HepG2 (cell line): Measurements from ENCODE around the gene ARHGAP45. TPM values are rescaled to one million over a fixed set of nuclear protein-coding genes. Genes with fewer than 3 reads are reported as not detected.
A peak's percentile ranks its signal among the peaks of the same experiment; 100 is the strongest.

Experiments used
- DRAP1 ChIP-seq: IDR thresholded peaks from 2 replicates; pipeline ENCODE4 v1.6.1; 2016; ENCODE audit warnings: missing genetic modification reagents, missing compliant biosample characterization
- EP300 ChIP-seq, 3 experiments: sonication (generic) in 1 of 3; formaldehyde crosslinking in 1 of 3; IDR thresholded peaks; 2 replicates each; pipeline versions ENCODE4 v1.5.1 to v1.6.1; 2011 to 2020; ENCODE audit warnings: low read depth in 2 of 3, low read length in 2 of 3, borderline replicate concordance in 1 of 3, improper control_type of control experiment in 1 of 3, mild to moderate bottlenecking in 1 of 3, missing genetic modification reagents in 1 of 3, moderate library complexity in 1 of 3
- FOXK1 ChIP-seq: sonication (generic); formaldehyde crosslinking; IDR thresholded peaks from 2 replicates; pipeline ENCODE4 v1.4.0; 2020; ENCODE audit warnings: low read depth, missing genetic modification reagents, borderline replicate concordance
- GFI1 ChIP-seq: sonication (generic); formaldehyde crosslinking; IDR thresholded peaks from 2 replicates; pipeline ENCODE4 v1.5.0; 2020; ENCODE audit warnings: missing genetic modification reagents, mild to moderate bottlenecking, borderline replicate concordance
- HDAC1 ChIP-seq: sonication (generic); formaldehyde crosslinking; IDR thresholded peaks from 2 replicates; pipeline ENCODE4 v1.5.1; 2020; ENCODE audit warnings: mild to moderate bottlenecking, missing genetic modification reagents
- MATR3 ChIP-seq: sonication (generic); formaldehyde crosslinking; IDR thresholded peaks from 2 replicates; pipeline ENCODE4 v1.4.0; 2020; ENCODE audit warnings: missing genetic modification reagents
- PCBP2 ChIP-seq: fragments of 200-400 bp; formaldehyde crosslinking; optimal IDR thresholded peaks from 2 replicates; pipeline ENCODE3; 2018; ENCODE audit warnings: low read length, low read depth; ENCODE audit not compliant: poor library complexity, severe bottlenecking
- RXRA ChIP-seq: sonication (generic); formaldehyde crosslinking; IDR thresholded peaks from 2 replicates; pipeline ENCODE4 v1.5.1; 2020; ENCODE audit warnings: missing genetic modification reagents
- SAP130 ChIP-seq: IDR thresholded peaks from 2 replicates; pipeline ENCODE4 v1.6.1; 2016; ENCODE audit warnings: low read depth
- SATB2 ChIP-seq: sonication (generic); formaldehyde crosslinking; IDR thresholded peaks from 2 replicates; pipeline ENCODE4 v1.5.0; 2020; ENCODE audit warnings: missing genetic modification reagents
- SCMH1 ChIP-seq: sonication (generic); formaldehyde crosslinking; IDR thresholded peaks from 2 replicates; pipeline ENCODE4 v1.9.0; 2021; ENCODE audit warnings: missing genetic modification reagents, mild to moderate bottlenecking, borderline replicate concordance
- SRSF4 ChIP-seq: fragments of 200-400 bp; formaldehyde crosslinking; IDR thresholded peaks from one replicate; pipeline ENCODE4 v1.6.1; 2018; ENCODE audit warnings: mild to moderate bottlenecking, low read depth, low read length, moderate library complexity; ENCODE audit not compliant: poor library complexity, severe bottlenecking
- STAT6 ChIP-seq: sonication (generic); formaldehyde crosslinking; IDR thresholded peaks from 2 replicates; pipeline ENCODE4 v1.4.0; 2020; ENCODE audit warnings: missing genetic modification reagents, mild to moderate bottlenecking, borderline replicate concordance
- TRAFD1 ChIP-seq: sonication (generic); formaldehyde crosslinking; IDR thresholded peaks from 2 replicates; pipeline ENCODE4 v1.5.1; 2020; ENCODE audit warnings: missing genetic modification reagents, mild to moderate bottlenecking, borderline replicate concordance
- ZKSCAN8 ChIP-seq: IDR thresholded peaks from 2 replicates; pipeline ENCODE4 v1.6.1; 2016; ENCODE audit warnings: borderline replicate concordance, missing genetic modification reagents, missing compliant biosample characterization
- ZMYM2 ChIP-seq: sonication (generic); formaldehyde crosslinking; IDR thresholded peaks from 2 replicates; pipeline ENCODE4 v1.8.0; 2022; ENCODE audit warnings: mild to moderate bottlenecking, missing genetic modification reagents
- ZNF18 ChIP-seq: sonication (generic); formaldehyde crosslinking; IDR thresholded peaks from 2 replicates; pipeline ENCODE4 v1.8.0; 2022; ENCODE audit warnings: mild to moderate bottlenecking, missing genetic modification reagents; ENCODE audit not compliant: insufficient replicate concordance
- ZNF263 ChIP-seq: sonication (generic); formaldehyde crosslinking; IDR thresholded peaks from 2 replicates; pipeline ENCODE4 v1.4.0; 2020; ENCODE audit warnings: missing genetic modification reagents
- ZNF3 ChIP-seq: IDR thresholded peaks from 2 replicates; pipeline ENCODE4 v1.7.0; 2017; ENCODE audit warnings: inconsistent platforms
- ZNF331 ChIP-seq: sonication (generic); formaldehyde crosslinking; IDR thresholded peaks from 2 replicates; pipeline ENCODE4 v1.4.0; 2020; ENCODE audit warnings: missing genetic modification reagents
- ZNF614 ChIP-seq: IDR thresholded peaks from 2 replicates; pipeline ENCODE4 v1.6.1; 2018; ENCODE audit warnings: missing biosample characterization, missing genetic modification reagents, inconsistent platforms, borderline replicate concordance
- ZNF644 ChIP-seq: IDR thresholded peaks from 2 replicates; pipeline ENCODE4 v1.6.1; 2016; ENCODE audit warnings: low read depth
- ZNF761 ChIP-seq: sonication (generic); formaldehyde crosslinking; conservative IDR thresholded peaks from 2 replicates; pipeline ENCODE4 v1.4.0; 2020; ENCODE audit warnings: mild to moderate bottlenecking, missing genetic modification reagents
- ZNF883 ChIP-seq: sonication (generic); formaldehyde crosslinking; IDR thresholded peaks from 2 replicates; pipeline ENCODE4 v1.5.1; 2020; ENCODE audit warnings: mild to moderate bottlenecking, missing genetic modification reagents; ENCODE audit errors: not compliant biosample characterization
- ZSCAN30 ChIP-seq: sonication (generic); formaldehyde crosslinking; IDR thresholded peaks from 2 replicates; pipeline ENCODE4 v1.5.0; 2020; ENCODE audit warnings: mild to moderate bottlenecking, missing genetic modification reagents
- polyA plus RNA-seq, 8 experiments: library from polyadenylated mRNA; depleted of rRNA in 3 of 8; stranded (reverse) in 7 of 8; unstranded in 1 of 8; fragments of >200 nt; fragmentation: Illumina TruSeq in 4 of 8; extraction: Trizol in 4 of 8; gene quantifications; 2 replicates each; pipeline versions ENCODE4 v1.2.1 to v1.2.3, GENCODE V29; 2011 to 2016; ENCODE audit warnings: low read depth in 4 of 8, missing spikeins in 1 of 8, mixed read lengths in 1 of 8; ENCODE audit not compliant: insufficient read depth in 1 of 8
- total RNA-seq, 5 experiments: library from RNA; depleted of rRNA; stranded (reverse); fragments of >200 nt; fragmentation: Illumina TruSeq; extraction: Trizol; gene quantifications; 2 replicates each; pipeline ENCODE4 v1.2.3, GENCODE V29; 2016; ENCODE audit warnings: low read depth in 1 of 5

The ARHGAP45 gene
- total and polyA plus RNA-seq, 2 of the 13 experiments (the other 11 are each of a cell fraction or from before 2014, with no cell fraction given): 0.84 to 32.0 TPM

GRCh38 chr19:1097810-1098176 is 30.8 kb downstream of the ARHGAP45 start (continued):
- TF ChIP-seq SRSF4 (no peak), ZNF3 (CRISPR knock-in tag) (no peak), FOXK1 (CRISPR knock-in tag) (peak; percentile 60; the same call in 1 of the 2 replicates), ZNF644 (CRISPR knock-in tag) (peak; percentile 47; the same call in 1 of the 2 replicates), MATR3 (CRISPR knock-in tag) (no peak), GFI1 (CRISPR knock-in tag) (peak; percentile 84), ZKSCAN8 (CRISPR knock-in tag) (peak; percentile 74), ZNF614 (CRISPR knock-in tag) (peak; percentile 71; the same call in 1 of the 2 replicates), SCMH1 (CRISPR knock-in tag) (no peak), ZMYM2 (CRISPR knock-in tag) (peak; percentile 38), ZNF18 (CRISPR knock-in tag) (peak; percentile 82), ZNF883 (CRISPR knock-in tag) (no peak), ZSCAN30 (CRISPR knock-in tag) (no peak), ZNF263 (CRISPR knock-in tag) (peak; percentile 77), ZNF331 (peak; percentile 87), STAT6 (CRISPR knock-in tag) (0 out of 2 replicates have a peak, but pooled peaks have one; percentile 28), HDAC1 (CRISPR knock-in tag) (0 out of 2 replicates have a peak, but pooled peaks have one; percentile 36), EP300 (IDR thresholded peaks at IDR 0.05; ENCODE audit: low read depth in 2 of 2, low read length in 2 of 2) (peak in 1 of 2 experiments; percentile 34; a peak in 1 of 4 replicates), EP300 (CRISPR knock-in tag; IDR thresholded peaks at IDR 0.05; ENCODE audit: borderline replicate concordance) (no peak), PCBP2 (no peak), DRAP1 (peak; percentile 45; the same call in 1 of the 2 replicates), RXRA (CRISPR knock-in tag) (peak; percentile 81), SATB2 (no peak), TRAFD1 (no peak), ZNF761 (CRISPR knock-in tag) (no peak), SAP130 (CRISPR knock-in tag) (peak; percentile 44; the same call in 1 of the 2 replicates)
